GM15510 (cell line): ENCODE results near the gene ACAA1.

Source experiments
- POLR2A ChIP-seq: IDR thresholded peaks from 3 replicates; pipeline ENCODE4 v1.6.1; 2011; ENCODE audit warnings: borderline replicate concordance; ENCODE audit not compliant: insufficient read length; ENCODE audit errors: extremely low read depth

Gene ACAA1

DNA sequence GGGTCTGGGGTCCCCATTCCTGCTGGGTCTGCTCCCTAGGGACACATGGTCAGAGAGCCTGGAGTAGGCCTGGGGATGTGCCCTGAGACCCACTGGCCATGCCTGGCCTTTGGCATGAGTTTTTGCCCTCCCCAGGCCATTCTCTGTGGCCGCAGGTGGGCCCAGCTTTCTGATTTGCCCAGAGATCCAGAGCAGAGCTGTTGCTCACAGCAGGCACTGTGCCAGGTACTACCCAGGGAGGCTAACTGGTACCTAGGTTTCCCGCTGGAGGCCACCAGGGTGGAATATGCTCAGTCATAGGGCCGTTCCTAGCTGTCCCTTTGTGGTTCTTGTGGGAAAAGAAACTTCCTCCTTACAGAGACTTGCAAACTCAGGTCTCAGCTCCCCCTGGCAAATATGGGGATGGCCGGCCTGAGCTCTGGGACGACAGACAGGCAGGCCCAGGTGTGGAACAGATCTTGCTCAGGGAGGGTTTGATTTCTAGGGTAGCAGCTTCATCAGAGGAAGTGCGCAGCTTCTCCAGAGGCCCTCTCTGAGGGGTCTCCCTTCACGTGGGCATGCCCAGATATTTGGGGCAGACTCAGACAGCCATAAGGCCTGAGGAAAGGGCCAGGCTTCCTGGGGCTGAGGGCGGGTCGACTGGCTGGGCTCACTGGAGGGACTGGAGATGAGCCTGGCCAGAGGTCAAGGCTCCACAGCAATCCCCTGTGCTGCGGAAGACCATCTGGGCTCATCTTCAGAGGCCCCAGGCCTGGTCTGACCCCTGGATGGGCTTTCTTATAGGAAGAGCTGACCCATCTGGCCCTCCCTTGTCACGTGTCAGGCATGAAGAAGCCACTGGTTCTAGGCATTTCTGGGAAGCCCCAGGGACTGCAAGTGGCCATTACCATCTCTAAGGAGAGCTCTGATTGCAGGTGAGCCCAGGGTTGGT, 28.0 kb downstream of the ACAA1 start:
- no peak for TF ChIP-seq POLR2A

DNA sequence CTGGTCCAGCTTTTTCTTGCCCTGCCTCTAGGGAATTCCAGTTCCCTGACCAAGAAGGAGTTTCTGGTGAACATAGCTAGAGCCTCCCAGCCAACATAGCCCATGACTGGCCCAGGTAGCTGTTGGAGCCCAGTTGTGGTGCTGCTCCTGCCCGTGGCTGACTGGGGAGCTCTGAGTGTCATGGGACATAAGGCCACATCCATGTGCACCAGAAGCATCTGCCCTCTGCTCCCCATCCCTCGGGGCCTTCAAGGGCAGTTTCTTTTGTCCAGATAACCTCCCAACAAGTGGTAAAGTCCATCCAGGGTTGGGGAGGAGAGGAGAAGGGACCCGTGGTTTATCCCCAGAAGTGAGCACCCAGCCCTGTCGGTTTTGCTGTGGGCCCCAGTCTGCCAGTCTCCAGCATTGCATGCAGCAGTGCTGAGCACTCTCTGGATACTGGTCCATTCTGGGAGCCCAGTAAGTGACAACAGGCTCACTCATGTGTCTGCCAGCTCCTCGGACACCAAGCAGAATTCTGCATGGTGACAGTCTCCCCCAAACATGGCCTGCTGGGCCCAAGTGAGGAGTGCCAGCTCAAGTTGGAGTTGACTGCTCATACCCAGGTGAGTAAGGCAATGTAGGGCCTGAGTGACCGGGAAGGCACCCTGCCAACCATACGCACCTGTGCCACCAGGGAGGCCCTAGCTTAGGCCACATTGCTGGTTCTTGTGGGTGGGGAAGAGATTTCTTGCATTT, 28.8 kb downstream of the ACAA1 start:
- TF ChIP-seq POLR2A, result no peak

DNA sequence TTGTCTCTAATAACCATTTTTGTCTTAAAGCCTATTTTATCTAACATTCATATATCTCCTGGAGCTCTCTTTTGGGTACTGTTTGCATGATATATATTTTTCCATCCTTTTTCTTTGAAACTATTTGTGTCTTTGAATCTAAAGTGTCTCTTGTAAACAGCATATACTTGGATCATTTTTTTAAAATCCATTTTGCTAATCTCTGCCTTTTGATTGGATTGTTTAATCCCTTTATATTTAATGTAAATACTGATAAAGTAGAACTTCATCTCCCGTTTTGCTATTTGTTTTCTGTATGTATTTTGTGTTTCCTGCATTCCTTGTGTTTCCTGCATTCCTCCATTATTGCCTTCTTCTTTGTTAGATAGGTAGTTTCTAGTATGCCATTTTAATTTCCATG, 31.4 kb downstream of the ACAA1 start:
- TF ChIP-seq POLR2A, result no peak

DNA sequence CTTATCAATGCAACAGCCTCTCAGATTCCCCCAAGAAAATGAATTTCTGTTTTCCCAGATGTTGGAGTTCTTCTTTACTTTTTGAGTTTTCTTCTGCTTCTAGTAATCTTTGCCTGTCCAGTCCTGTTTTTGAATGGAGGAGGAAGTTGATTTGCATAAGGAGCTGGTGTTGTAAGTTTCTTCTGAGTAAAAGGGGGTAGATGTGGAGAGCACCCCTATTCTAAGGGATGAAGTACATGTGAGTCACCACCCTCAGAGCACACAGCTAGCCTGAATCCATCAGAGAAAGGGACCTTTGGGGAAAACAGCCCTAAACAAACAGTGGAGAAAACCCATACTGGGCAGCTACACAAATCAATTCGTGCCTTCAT, 34.5 kb downstream of the ACAA1 start:
- TF ChIP-seq POLR2A, result no peak

DNA sequence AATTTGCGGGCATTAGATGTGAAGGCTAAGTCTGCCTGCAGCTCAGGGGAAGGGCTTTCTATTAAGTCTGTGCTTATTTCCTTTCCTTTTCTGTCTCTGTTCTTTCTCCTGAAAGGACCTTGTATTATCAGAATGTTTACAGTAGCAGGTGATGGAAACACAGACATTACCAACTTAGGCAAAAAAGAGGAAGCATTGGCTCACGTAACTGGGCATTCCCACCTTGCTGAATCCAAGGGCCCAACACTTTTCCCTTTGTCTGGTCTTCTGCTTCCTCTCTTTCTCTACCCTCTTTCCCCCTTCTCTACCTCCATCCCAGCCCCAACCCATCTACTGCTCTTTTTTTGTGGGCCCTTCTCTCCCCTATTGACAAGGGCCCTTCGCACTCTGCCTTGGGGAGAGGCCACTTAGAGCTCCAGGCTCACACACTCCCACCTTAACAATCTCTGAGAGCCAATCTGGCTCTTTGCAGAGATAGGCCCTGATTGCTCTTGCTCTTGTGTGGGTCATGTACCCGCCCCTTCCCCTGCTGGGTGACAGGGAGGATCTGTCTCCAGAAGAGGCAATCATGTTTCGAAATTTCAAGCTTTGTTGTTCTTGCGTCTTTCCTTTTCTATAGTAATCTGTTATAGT, 35.0 kb downstream of the ACAA1 start:
- TF ChIP-seq POLR2A, result no peak

DNA sequence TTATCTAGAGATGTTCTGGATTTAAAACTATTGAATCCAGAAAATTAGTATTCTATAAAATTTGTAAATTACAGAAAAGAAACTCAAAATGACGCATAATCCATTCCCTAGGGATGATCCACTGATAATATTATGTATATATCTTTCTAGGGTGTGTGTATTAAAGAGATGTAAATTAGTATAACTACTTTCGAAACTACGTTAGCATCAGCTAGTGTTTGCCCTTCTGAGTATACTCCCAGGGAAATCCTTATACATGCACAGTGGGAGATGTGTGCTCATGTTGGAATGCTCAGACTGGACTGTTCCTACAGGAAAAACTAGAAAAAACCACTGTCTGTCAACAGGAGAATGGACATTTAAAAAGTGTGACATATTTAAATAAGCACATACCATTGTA, 36.4 kb downstream of the ACAA1 start:
- TF ChIP-seq POLR2A, result no peak

DNA sequence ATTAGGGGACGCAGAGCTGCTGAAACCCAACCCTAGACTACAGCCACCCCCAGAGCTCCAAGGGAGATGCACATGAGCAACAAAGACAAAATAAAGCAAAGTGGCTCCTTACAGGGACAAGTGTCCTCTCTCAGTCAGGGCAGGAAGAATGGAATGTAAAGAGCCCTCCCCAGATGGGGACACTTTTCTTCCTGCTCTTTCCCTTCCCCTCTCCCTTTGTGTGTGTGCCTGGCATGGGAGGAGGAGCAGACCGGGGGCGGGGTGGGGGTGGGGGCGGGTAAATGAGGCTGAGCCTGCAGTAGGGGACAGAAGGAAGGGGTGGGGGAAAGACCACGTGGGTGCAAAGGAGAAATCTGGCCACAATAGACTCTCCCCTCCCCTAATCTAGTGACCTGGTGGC, 37.4 kb downstream of the ACAA1 start:
- no peak for TF ChIP-seq POLR2A

DNA sequence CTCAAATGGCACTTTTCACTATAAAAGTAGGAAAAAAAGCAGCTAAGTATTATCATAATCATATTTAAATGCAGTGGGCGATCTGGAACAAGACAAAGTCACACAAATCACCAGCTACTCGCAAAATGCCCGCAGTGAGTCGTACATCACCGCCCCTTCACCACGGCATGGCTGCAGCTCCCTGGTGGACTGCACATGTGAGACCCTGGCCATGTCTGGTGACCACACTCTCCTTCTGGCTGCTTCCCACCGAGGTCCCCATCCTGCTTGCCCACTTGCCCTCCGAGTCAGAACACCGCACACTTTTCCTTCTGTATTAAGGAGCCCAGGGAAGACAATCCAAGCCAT, 38.6 kb downstream of the ACAA1 start:
- TF ChIP-seq POLR2A, result no peak

DNA sequence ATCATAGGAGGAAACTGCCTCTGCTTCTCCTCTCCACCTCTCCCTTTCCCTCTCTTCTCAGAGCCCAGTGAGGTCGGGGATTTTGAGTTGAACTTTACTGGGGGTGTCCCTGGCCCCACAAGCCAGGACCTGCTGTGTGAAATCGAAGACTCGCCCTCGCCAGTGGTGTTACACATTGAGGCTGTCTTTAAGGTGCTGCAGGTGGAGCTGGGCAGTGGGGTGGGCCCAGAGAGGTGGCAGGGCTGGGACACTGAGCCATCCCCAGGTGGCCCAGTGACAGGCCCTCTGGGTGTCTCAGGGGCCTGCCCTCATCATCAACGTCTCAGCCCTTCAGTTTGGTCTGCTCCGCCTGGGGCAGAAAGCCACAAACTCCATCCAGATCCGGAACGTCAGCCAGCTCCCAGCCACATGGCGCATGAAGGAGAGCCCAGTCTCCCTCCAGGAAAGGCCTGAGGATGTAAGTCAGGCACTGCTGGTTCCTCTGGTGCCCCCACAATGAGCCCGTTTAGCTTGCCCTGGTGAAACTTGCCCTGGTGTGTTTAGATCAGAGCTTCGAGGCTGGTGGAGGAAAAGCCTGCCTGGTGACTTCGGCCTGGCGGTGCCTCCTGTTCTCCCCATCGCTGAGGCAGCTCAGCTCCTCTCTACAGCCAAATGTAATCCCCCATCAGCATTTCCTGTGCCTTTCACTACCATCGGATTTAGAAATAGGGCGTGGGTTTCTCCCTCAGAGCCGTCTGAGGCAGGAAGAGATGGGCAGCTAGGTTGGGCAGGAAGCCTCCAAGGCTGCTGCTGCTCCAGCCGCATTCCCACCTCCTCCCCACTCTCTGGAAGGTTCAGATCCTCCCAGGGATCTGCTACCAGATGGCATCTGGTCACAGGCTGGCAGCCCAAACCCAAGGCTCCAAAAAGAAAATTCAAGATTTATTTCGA, 39.2 kb downstream of the ACAA1 start:
- no peak for TF ChIP-seq POLR2A

DNA sequence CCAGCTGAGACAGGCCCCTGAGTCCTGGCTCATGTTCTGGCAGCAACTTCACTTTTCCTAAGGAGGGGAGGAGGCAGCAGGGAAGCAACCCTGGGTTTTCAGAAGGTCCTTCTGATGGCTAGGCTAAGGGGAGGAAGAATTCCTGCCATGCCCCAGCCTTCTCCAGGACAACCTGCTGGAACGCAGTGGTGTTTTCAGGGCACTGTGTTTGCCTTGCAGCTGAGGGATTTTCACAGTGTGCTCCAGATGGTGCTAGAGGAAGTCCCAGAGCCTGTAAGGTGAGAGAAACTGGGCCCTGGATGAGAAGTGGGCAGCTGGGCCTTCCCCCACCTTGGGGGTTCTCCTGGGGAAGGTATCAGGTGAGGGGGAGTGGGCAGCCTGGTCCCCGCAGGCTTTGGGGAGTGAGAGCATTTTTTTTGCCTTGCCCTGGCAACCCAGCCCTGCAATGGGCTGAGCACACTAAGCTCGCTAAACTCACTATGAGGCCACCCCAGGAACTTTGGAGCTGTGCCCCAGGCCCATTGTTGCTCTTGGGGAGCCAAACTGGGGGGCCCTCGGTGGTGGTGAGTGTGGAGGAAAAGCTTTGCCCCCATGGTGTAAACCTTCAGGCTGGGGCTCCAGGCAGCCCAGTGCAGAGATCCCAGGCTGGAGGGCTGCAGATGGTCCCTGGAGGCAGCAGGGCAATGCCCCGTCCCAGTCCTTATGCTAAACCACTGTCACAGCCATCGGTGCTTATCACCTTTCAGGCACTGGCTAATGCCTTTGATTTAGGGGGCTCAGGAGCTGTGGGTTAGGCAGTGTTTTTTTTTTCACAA, 41.1 kb downstream of the ACAA1 start:
- TF ChIP-seq POLR2A, result no peak

DNA sequence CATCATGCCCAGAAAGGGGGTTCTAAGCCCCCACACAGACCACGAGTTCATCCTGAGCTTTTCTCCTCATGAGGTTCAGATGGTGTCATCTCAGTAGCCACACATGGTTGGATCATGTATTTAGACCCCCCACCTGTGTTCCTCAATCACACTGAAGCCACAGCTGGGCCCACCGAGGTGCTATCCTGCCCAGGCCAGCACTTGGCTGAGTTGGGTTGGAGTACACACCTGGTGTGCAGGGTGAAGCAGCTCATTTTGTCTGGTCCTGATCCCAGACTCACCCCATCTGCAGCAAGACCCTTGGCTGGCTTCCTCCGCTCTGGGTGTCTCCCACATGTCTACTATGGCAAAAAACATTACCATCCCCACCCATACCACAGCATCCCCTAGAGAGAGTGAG, 41.9 kb downstream of the ACAA1 start:
- no peak for TF ChIP-seq POLR2A

DNA sequence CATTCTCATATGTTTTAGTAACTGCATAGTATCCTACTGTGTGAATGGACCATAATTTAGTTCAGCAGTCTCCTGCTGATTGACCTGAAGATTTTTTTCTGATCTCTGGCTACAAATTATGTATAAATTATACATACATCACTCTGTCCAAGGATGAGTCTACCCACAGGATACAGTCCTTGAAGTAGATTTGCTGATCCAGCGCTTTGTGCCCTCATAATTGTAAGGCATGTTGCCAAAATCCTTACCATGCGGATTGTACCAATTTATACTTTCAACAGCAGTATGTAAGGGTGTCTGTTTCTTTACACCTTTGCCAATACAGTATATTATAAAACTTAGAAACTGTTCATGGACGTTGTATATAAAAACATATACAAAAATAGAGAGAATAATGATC, 46.5 kb downstream of the ACAA1 start:
- TF ChIP-seq POLR2A, result no peak

DNA sequence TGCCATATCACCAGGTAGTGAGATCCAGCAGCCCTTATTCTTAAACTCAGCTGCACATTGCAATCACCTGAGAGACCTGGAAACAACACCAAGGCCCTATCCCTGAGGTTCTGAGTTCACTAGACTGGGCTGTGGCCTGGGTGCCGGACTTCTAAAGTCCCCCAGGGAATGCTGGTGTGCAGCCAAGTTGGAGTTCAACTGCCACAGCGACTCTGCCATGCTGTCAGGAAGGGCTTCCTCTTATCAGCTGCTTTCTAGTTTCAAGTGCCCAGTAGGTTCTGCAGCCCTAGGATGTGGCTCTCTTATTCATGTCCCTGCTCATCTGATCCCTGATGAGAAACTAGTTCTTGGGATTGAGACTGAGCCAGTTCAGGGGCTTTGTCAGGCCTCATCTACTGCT, 47.8 kb downstream of the ACAA1 start:
- TF ChIP-seq POLR2A, result no peak
